ENCODE data around the gene C20orf173. TPM values are rescaled to one million over a fixed set of nuclear protein-coding genes. Genes with fewer than 3 reads are reported as not detected.
A peak's percentile ranks its signal among the peaks of the same experiment; 100 is the strongest.

The C20orf173 gene
- total and polyA plus RNA-seq, 8 donors: not detected

GRCh38 chr20:35517125-35517524 lies 12.3 kb downstream of the C20orf173 start:
- Histone ChIP-seq H3K27ac (no peak overlapping the region), H3K4me1 (no peaks in the 10 kb centered on the region), H3K36me3 (peaks cover 0 to 28% of the 10 kb centered on the region in 2 donors), H3K27me3 (no peaks in the 10 kb centered on the region), H3K9me3 (no peaks in the 10 kb centered on the region), H3K4me3 (no peak overlapping the region)
- ATAC-seq: no peak
- intact Hi-C loops (cut with DNase I): no loop called here
- no peak for DNase-seq
- TF ChIP-seq, protein P1, sequence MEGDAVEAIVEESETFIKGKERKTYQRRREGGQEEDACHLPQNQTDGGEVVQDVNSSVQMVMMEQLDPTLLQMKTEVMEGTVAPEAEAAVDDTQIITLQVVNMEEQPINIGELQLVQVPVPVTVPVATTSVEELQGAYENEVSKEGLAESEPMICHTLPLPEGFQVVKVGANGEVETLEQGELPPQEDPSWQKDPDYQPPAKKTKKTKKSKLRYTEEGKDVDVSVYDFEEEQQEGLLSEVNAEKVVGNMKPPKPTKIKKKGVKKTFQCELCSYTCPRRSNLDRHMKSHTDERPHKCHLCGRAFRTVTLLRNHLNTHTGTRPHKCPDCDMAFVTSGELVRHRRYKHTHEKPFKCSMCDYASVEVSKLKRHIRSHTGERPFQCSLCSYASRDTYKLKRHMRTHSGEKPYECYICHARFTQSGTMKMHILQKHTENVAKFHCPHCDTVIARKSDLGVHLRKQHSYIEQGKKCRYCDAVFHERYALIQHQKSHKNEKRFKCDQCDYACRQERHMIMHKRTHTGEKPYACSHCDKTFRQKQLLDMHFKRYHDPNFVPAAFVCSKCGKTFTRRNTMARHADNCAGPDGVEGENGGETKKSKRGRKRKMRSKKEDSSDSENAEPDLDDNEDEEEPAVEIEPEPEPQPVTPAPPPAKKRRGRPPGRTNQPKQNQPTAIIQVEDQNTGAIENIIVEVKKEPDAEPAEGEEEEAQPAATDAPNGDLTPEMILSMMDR (IDR thresholded peaks at IDR 0.05): no peak

DNA sequence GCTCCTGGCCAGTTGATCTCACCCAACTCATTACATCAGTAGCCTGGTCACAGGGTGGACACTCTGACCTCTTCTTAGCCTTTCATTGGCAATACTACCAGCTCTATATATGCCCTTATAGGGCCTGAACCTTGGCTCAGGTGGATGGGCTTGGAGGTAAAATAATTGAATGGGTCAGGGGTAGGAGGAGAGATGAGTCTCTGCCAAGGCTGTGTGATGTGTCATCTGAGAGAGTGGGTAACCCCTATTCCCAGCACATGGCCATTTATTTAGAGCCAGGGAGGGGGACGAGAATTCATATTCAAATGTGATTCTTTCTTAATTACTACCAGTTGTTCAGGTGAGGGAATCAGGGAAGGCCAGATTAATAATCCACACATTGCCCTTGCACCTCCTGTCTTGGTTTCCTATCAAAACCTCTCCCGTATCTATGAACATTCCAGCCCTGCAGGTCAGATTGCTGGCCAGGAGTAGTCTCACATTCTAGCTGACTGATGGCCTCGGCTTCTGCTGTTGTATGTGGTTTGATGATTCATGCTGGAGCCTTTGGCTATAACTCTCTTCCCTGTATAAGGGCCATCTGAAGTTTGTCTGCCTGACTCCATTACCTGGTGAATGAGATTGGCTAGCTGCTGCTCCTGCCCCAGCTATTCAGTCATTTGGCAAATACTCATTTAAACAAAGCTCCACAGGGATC lies 13.4 kb downstream of the C20orf173 start:
- Histone ChIP-seq H3K9me3 (no peaks in the 10 kb centered on the region), H3K27ac (no peak overlapping the region), H3K27me3 (no peaks in the 10 kb centered on the region), H3K4me3 (no peak overlapping the region), H3K36me3 (peaks cover 0 to 38% of the 10 kb centered on the region in 2 donors), H3K4me1 (no peaks in the 10 kb centered on the region)
- ATAC-seq (peak; percentile 73), DNase-seq (no peak)
- TF ChIP-seq, protein P1 (IDR thresholded peaks at IDR 0.05): no peak
- intact Hi-C loops (cut with DNase I): no loop called here

DNA sequence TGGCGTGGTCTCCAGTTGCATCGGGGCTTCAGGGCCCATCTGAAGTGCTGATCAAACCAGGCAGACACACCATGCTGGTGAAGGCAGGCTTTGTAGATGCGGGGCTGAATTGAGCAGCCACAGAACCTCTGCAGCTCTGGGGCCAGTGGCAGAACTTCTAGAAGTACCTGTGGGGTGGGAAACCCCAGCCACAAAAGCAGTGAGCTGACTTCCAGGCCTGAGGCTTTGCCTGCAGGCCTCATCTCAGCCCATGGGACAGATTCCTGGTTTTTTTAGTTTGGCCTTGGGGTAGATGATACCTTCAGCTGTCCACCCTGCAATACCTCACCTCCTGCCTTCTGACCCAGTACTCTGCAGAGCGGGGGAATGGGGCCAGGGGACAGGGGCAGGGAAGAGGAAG lies 14.1 kb downstream of the C20orf173 start:
- H3K9me3 ChIP-seq: no peaks in the 10 kb centered on the region
- H3K27me3 ChIP-seq: no peaks in the 10 kb centered on the region
- ATAC-seq: no peak
- TF ChIP-seq, protein P1 (IDR thresholded peaks at IDR 0.05): no peak
- no peak overlapping the region for H3K4me3 ChIP-seq
- H3K36me3 ChIP-seq: peaks cover 0 to 46% of the 10 kb centered on the region in 2 donors
- no peak overlapping the region for H3K27ac ChIP-seq
- DNase-seq: no peak
- intact Hi-C loops (cut with DNase I): no loop called here
- H3K4me1 ChIP-seq: no peaks in the 10 kb centered on the region

DNA sequence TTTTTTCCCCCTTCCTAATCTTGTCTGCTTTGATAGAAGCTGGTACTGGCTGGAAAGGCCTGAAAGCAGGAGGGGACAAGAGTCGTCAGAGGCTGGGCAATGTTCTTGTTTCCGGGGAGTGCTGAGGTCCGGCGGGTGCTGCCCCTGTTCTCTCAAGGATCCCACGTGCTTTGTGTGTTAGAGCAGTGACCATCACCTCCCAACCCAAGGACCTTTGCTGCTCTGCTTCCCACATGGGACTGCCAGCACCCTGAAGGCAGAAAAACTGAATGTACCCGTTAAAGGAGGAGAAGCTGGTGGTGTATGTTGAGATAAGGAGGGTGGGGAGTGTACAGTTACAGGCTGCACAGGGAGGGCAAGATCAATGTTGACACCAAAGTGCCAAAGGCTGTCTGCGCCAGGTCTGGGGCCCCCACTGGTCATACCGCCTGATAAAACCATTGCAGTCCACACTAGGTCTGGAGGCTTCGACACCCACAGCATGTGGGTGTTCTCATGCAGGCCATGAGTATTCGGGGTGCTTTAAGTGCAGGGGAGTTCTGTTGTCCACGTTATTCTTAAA lies 15.0 kb downstream of the C20orf173 start:
- TF ChIP-seq, protein P1 (IDR thresholded peaks at IDR 0.05): no peak
- intact Hi-C loops (cut with DNase I): no loop called here
- H3K9me3 ChIP-seq: no peaks in the 10 kb centered on the region
- ATAC-seq: no peak
- no peak for DNase-seq
- no peaks in the 10 kb centered on the region for H3K4me1 ChIP-seq
- H3K4me3 ChIP-seq: no peak overlapping the region
- no peaks in the 10 kb centered on the region for H3K27me3 ChIP-seq
- no peak overlapping the region for H3K27ac ChIP-seq
- H3K36me3 ChIP-seq: peaks cover 0 to 55% of the 10 kb centered on the region in 2 donors

DNA sequence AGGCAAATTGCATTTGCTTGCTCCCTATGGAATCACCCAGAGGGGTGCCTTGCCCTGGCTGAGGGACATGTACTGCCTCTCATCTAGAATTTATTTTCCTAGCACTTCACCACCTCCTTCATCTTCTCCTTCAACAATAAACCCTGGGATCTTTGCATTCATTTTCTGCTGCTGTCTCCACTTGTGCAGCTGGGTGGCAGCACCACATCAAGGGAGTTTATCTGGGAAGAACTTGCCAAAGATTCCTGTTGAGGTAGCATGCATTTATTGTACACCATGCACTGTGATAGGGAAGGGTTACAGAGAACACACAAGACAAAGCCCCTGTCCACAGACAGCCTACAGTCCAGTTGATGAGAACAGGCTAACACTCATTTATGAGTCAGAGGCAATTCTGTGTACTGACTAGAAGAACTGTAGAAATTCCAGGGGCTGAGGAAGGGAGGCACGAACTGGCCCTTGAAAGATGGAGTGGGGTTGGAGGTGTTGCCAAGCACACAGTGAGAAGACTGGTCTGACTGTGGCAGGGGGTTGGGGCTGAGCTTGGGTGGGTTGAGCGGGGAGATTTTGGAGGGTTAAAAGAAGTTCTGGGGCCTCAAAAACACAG lies 17.5 kb downstream of the C20orf173 start:
- H3K9me3 ChIP-seq: no peaks in the 10 kb centered on the region
- no peak overlapping the region for H3K4me3 ChIP-seq
- DNase-seq: peak in 2 of 4 donors; percentile 22 to 40
- no peaks in the 10 kb centered on the region for H3K27me3 ChIP-seq
- H3K36me3 ChIP-seq: peaks cover 0 to 80% of the 10 kb centered on the region in 2 donors
- intact Hi-C loops (cut with DNase I): no loop called here
- TF ChIP-seq, protein P1 (IDR thresholded peaks at IDR 0.05): peak in 1 of 2 donors; percentile 37
- H3K4me1 ChIP-seq: no peaks in the 10 kb centered on the region
- no peak overlapping the region for H3K27ac ChIP-seq
- ATAC-seq: peak; percentile 67
